ENCODE measurements around the gene LY6G5C.

GRCh38 chr6:31657406-31658157 is 23.3 kb downstream of the LY6G5C start:
- TF ChIP-seq POLR2A (IDR thresholded peaks at IDR 0.05): no peak
- TF ChIP-seq, protein P1, sequence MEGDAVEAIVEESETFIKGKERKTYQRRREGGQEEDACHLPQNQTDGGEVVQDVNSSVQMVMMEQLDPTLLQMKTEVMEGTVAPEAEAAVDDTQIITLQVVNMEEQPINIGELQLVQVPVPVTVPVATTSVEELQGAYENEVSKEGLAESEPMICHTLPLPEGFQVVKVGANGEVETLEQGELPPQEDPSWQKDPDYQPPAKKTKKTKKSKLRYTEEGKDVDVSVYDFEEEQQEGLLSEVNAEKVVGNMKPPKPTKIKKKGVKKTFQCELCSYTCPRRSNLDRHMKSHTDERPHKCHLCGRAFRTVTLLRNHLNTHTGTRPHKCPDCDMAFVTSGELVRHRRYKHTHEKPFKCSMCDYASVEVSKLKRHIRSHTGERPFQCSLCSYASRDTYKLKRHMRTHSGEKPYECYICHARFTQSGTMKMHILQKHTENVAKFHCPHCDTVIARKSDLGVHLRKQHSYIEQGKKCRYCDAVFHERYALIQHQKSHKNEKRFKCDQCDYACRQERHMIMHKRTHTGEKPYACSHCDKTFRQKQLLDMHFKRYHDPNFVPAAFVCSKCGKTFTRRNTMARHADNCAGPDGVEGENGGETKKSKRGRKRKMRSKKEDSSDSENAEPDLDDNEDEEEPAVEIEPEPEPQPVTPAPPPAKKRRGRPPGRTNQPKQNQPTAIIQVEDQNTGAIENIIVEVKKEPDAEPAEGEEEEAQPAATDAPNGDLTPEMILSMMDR (IDR thresholded peaks at IDR 0.05): no peak

Data from esophagus squamous epithelium (tissue), 4 donors.